HG02763 (cell line): ENCODE data around the gene ZNF593.

Source experiments
- ATAC-seq: cut with Tn5 transposase; IDR thresholded peaks from one replicate; pipeline ENCODE4 v1.9.1; 2021; ENCODE audit warnings: mild to moderate bottlenecking, moderate library complexity; ENCODE audit not compliant: unreplicated experiment

The ZNF593 gene

GRCh38 chr1:26200413-26200812 lies 30.7 kb downstream of the ZNF593 start:
- ATAC-seq: no peak

GRCh38 chr1:26203642-26204318 lies 34.1 kb downstream of the ZNF593 start:
- ATAC-seq: no peak

GRCh38 chr1:26210147-26210870 lies 40.6 kb downstream of the ZNF593 start:
- no peak for ATAC-seq

GRCh38 chr1:26212726-26213125 lies 43.0 kb downstream of the ZNF593 start:
- ATAC-seq: no peak

- ATAC-seq: no peak
Measured at GRCh38 chr1:26213335-26213905, 43.7 kb downstream of the ZNF593 start.

GRCh38 chr1:26215246-26215645 lies 45.5 kb downstream of the ZNF593 start:
- no peak for ATAC-seq

- ATAC-seq: no peak
Measured at GRCh38 chr1:26218906-26219494, 49.3 kb downstream of the ZNF593 start.
